ENCODE results near the gene TCFL5.

TCFL5 gene

GRCh38 chr20:62795023-62795761 lies 66.4 kb downstream of the TCFL5 start:
- TF ChIP-seq, protein P1, sequence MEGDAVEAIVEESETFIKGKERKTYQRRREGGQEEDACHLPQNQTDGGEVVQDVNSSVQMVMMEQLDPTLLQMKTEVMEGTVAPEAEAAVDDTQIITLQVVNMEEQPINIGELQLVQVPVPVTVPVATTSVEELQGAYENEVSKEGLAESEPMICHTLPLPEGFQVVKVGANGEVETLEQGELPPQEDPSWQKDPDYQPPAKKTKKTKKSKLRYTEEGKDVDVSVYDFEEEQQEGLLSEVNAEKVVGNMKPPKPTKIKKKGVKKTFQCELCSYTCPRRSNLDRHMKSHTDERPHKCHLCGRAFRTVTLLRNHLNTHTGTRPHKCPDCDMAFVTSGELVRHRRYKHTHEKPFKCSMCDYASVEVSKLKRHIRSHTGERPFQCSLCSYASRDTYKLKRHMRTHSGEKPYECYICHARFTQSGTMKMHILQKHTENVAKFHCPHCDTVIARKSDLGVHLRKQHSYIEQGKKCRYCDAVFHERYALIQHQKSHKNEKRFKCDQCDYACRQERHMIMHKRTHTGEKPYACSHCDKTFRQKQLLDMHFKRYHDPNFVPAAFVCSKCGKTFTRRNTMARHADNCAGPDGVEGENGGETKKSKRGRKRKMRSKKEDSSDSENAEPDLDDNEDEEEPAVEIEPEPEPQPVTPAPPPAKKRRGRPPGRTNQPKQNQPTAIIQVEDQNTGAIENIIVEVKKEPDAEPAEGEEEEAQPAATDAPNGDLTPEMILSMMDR (IDR thresholded peaks at IDR 0.05), result no peak
- Histone ChIP-seq H3K4me1 (peaks cover 11% of the 10 kb centered on the region), H3K27ac (peak overlapping the region; percentile 80), H3K36me3 (ENCODE audit: control insufficient read depth, insufficient read depth, low read length) (no peaks in the 10 kb centered on the region), H3K4me2 (ENCODE audit: low read length) (peak overlapping the region; percentile 80), H3K79me2 (no peaks in the 10 kb centered on the region), H3K27me3 (ENCODE audit: control insufficient read depth, insufficient read depth, low read length) (no peaks in the 10 kb centered on the region), H2AFZ (peak overlapping the region; percentile 95), H3K9me3 (ENCODE audit: control insufficient read depth, low read length) (no peaks in the 10 kb centered on the region), H3K4me3 (ENCODE audit: low read depth, low read length) (peak overlapping the region; percentile 68), H3K9ac (no peak overlapping the region)

DNA sequence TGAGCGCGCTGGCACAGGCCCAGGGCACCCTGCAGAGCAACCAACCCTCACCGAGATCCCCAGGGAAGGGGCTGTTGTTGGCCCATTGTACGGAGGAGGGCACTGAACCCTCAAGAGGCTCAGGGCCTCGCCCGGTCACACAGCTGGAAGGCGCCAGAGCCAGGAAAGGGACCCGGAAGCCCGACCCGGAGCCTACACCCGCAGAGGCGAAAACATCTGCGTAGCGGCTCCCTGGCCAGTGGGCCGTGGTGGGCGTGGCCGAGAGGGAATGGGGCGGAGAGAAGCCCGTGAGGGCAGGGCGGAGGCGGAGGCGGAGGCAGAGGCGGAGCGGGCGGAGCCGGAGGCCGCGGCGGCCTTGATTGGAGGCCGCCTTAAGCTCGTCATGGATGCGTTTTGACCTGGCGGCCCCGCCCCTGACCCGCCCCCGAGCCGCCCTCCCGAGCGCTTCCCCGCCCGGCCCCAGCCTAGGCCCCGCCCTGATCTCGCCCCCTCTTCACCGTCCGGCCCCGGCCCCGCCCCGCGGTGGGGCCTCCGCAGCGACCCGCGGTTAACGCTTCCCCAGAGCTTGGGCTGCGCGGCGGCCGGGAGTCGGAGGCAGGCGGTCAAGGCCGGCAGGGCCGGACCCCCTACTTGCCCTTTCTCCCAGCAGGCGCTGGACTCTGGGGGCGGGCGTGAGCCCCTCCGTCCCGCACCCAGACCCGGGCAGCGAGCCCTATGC lies 67.5 kb downstream of the TCFL5 start:
- Histone ChIP-seq H3K27me3 (ENCODE audit: control insufficient read depth, insufficient read depth, low read length) (no peaks in the 10 kb centered on the region), H3K4me3 (ENCODE audit: low read depth, low read length) (peak overlapping the region; percentile 68), H2AFZ (peak overlapping the region; percentile 95), H3K27ac (peak overlapping the region; percentile 80), H3K36me3 (ENCODE audit: control insufficient read depth, insufficient read depth, low read length) (no peaks in the 10 kb centered on the region), H3K9ac (no peak overlapping the region), H3K9me3 (ENCODE audit: control insufficient read depth, low read length) (no peaks in the 10 kb centered on the region), H3K4me1 (peaks cover 11% of the 10 kb centered on the region), H3K79me2 (no peaks in the 10 kb centered on the region), H3K4me2 (ENCODE audit: low read length) (peak overlapping the region; percentile 80)
- TF ChIP-seq, protein P1 (IDR thresholded peaks at IDR 0.05), result no peak

GRCh38 chr20:62793757-62794006 lies 67.9 kb downstream of the TCFL5 start:
- Histone ChIP-seq H3K27me3 (ENCODE audit: control insufficient read depth, insufficient read depth, low read length) (no peaks in the 10 kb centered on the region), H2AFZ (peak overlapping the region; percentile 92), H3K4me1 (peaks cover 11% of the 10 kb centered on the region), H3K9me3 (ENCODE audit: control insufficient read depth, low read length) (no peaks in the 10 kb centered on the region), H3K4me3 (ENCODE audit: low read depth, low read length) (peak overlapping the region; percentile 47), H3K9ac (no peak overlapping the region), H3K36me3 (ENCODE audit: control insufficient read depth, insufficient read depth, low read length) (no peaks in the 10 kb centered on the region), H3K27ac (peak overlapping the region; percentile 67), H3K4me2 (ENCODE audit: low read length) (peak overlapping the region; percentile 62), H3K79me2 (no peaks in the 10 kb centered on the region)
- TF ChIP-seq, protein P1 (IDR thresholded peaks at IDR 0.05), result no peak

DNA sequence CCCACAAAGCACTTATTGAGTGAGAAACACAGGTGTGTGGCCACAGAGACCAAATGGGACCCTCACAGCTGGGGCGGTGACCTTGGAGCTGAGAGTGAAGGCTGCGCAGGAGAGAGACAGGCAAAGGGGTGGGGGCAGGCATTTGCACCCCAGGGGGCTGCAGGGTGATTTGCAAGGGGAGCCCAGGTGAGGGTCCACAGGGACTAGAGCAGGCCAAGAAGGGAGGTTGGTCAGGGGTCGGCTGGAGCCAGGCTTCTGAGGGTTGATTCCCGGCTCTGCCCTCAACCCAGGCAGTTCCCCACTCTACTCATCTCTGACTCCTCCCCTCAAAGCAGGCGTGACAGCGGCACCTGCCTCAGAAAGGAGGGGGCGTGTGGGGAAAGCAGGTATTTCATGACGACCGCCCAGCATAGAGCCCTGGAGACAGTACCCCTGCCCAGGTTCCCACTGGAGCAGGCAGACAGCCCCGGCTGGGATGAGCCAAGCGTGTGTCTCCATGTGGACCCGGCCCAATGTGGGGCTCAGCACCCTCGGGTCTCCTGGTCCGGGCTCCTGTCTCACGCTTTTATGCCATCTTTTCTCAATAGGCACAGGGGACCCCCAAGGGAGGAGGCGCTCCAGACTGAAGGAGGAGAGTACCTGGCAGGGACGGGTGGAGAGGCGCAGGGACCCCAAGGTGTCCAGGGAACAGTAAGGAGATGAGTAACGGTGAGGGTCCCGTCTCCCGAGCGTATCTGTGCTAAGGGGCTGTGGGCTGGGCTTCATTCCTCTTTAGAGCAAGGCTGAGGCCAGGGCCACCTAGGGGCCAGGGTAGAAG lies 68.5 kb downstream of the TCFL5 start:
- H3K4me1 ChIP-seq, result peaks cover 11% of the 10 kb centered on the region
- no peaks in the 10 kb centered on the region for H3K36me3 ChIP-seq (ENCODE audit: control insufficient read depth, insufficient read depth, low read length)
- H2AFZ ChIP-seq, result peak overlapping the region; percentile 92
- no peak overlapping the region for H3K4me3 ChIP-seq (ENCODE audit: low read depth, low read length)
- no peaks in the 10 kb centered on the region for H3K27me3 ChIP-seq (ENCODE audit: control insufficient read depth, insufficient read depth, low read length)
- H3K9ac ChIP-seq, result no peak overlapping the region
- H3K4me2 ChIP-seq (ENCODE audit: low read length), result no peak overlapping the region
- H3K9me3 ChIP-seq (ENCODE audit: control insufficient read depth, low read length), result no peaks in the 10 kb centered on the region
- peak overlapping the region; percentile 67 for H3K27ac ChIP-seq
- no peaks in the 10 kb centered on the region for H3K79me2 ChIP-seq
- TF ChIP-seq, protein P1 (IDR thresholded peaks at IDR 0.05), result no peak

Data from parathyroid adenoma (tissue), 2 donors.